Esophagus muscularis mucosa (tissue), 3 donors: ENCODE measurements around the gene USP25.

ENCODE experiments used
- POLR2AphosphoS5 ChIP-seq, 2 donors: sonication (generic); formaldehyde crosslinking; IDR thresholded peaks; one replicate each; pipeline ENCODE4 v1.6.1; 2017; ENCODE audit warnings: antibody characterized with exemption in 2 of 2
- TF ChIP-seq, protein P1 (sequence below), 3 experiments: fragments of 200-600 bp in 2 of 3; fragments of 450-650 bp in 1 of 3; sonication (generic) in 2 of 3; IDR thresholded peaks; one replicate each; pipeline ENCODE4 v1.5.1; 2017 to 2019; ENCODE audit warnings: antibody characterized with exemption in 3 of 3, mild to moderate bottlenecking in 2 of 3, moderate library complexity in 1 of 3

DNA sequence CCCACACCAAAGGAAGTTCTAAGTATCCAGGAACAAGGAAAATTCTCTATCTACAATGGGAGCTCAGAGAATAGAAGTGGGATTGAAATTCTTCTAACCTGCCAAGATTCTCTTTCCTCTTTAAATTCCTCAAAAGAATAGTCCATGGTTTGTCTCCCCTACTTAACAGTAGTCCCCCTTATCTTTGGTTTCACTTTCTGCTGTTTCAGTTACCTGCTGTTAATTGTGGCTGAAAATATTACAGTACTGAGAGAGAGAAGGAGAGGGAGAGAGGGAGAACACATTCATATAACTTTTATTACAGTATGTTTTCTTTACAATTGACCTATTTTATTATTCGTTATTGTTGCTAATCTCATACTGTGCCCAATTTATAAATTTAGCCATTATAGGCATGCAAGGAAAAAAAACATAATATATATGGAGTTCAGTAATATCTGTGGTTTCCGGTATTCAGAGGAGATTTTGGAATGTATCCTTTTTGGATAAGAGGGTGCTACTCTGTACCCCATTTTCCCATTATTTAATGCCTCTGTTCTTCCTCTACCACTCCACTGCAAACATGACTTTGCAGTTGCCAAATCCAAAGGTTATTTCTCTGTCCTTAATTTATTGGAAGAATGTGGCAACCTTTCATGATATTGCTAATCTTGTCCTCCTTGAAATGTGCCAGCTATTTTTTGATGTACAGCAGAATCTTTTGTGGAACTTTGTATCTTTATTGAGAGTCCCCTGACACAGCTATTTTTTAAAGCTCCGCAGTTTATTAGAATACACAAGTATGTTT is 68.0 kb downstream of the USP25 start:
- TF ChIP-seq, protein P1, sequence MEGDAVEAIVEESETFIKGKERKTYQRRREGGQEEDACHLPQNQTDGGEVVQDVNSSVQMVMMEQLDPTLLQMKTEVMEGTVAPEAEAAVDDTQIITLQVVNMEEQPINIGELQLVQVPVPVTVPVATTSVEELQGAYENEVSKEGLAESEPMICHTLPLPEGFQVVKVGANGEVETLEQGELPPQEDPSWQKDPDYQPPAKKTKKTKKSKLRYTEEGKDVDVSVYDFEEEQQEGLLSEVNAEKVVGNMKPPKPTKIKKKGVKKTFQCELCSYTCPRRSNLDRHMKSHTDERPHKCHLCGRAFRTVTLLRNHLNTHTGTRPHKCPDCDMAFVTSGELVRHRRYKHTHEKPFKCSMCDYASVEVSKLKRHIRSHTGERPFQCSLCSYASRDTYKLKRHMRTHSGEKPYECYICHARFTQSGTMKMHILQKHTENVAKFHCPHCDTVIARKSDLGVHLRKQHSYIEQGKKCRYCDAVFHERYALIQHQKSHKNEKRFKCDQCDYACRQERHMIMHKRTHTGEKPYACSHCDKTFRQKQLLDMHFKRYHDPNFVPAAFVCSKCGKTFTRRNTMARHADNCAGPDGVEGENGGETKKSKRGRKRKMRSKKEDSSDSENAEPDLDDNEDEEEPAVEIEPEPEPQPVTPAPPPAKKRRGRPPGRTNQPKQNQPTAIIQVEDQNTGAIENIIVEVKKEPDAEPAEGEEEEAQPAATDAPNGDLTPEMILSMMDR (IDR thresholded peaks at IDR 0.05), result no peak
- TF ChIP-seq POLR2AphosphoS5 (IDR thresholded peaks at IDR 0.05), result no peak
